ENCODE results near the gene SCN1A.

- no peak for TF ChIP-seq CTCF (IDR thresholded peaks at IDR 0.05)
- TF ChIP-seq POLR2A (IDR thresholded peaks at IDR 0.05; ENCODE audit: low read depth) = no peak
- no peak for TF ChIP-seq EP300 (IDR thresholded peaks at IDR 0.05)
- TF ChIP-seq POLR2AphosphoS5 (IDR thresholded peaks at IDR 0.05) = no peak
These were observed 33.5 kb downstream of the SCN1A start for GRCh38 chr2:166094325-166094724.

All from esophagus muscularis mucosa (tissue), 4 donors.